ENCODE data around the gene CCDC39. TPM values are rescaled to one million over a fixed set of nuclear protein-coding genes. Genes with fewer than 3 reads are reported as not detected.

The CCDC39 gene
- polyA plus RNA-seq, 1 donor, result 2.7 TPM

Other genes starting within 250 kb of the CCDC39 start
- 39.2 TPM for gene TTC14, start 77.3 kb downstream of the CCDC39 start, polyA plus RNA-seq (ENCODE audit: insufficient read length)
- 597 TPM for gene FXR1, start 233.2 kb upstream of the CCDC39 start, polyA plus RNA-seq (ENCODE audit: insufficient read length)

Measured in forelimb muscle (tissue), 1 donor.